Thoracic aorta (tissue), 2 donors: ENCODE data around the gene RAB25. TPM values are rescaled to one million over a fixed set of nuclear protein-coding genes. Genes with fewer than 3 reads are reported as not detected.

Source experiments
- ATAC-seq: fragments of 150-250 bp; one replicate; pipeline ENCODE4 v1.8.0; 2017; ENCODE audit warnings: low read depth; ENCODE audit not compliant: insufficient number of reproducible peaks, low FRiP score
- DNase-seq: peaks from one replicate; pipeline ENCODE4 v3.0.0-alpha.2; 2020; ENCODE audit warnings: low spot score
- H3K27ac ChIP-seq, 2 donors: fragments of 200-600 bp; sonication (generic); 1 replicate in 1 of 2; 2 replicates in 1 of 2; pipeline ENCODE4 v1.5.1; 2016; ENCODE audit warnings: mild to moderate bottlenecking in 2 of 2, moderate library complexity in 2 of 2
- H3K27me3 ChIP-seq: fragments of 200-600 bp; sonication (generic); replicated peaks from 2 replicates; pipeline ENCODE4 v1.6.0; 2016; ENCODE audit warnings: mild to moderate bottlenecking; ENCODE audit not compliant: insufficient read depth
- H3K36me3 ChIP-seq: fragments of 200-600 bp; sonication (generic); one replicate; pipeline ENCODE4 v1.5.1; 2016
- H3K4me1 ChIP-seq, 2 donors: fragments of 200-600 bp; sonication (generic); 1 replicate in 1 of 2; 2 replicates in 1 of 2; pipeline versions ENCODE4 v1.5.1 to v1.6.0; 2016; ENCODE audit warnings: low read depth in 2 of 2, mild to moderate bottlenecking in 1 of 2; ENCODE audit not compliant: control insufficient read depth in 1 of 2
- H3K4me3 ChIP-seq: fragments of 200-600 bp; sonication (generic); 2 replicates; pipeline ENCODE4 v1.5.1; 2016; ENCODE audit warnings: mild to moderate bottlenecking
- H3K9me3 ChIP-seq: fragments of 200-600 bp; sonication (generic); 2 replicates; pipeline ENCODE4 v1.5.1; 2016
- CTCF ChIP-seq: fragments of 200-600 bp; sonication (generic); IDR thresholded peaks from one replicate; pipeline ENCODE4 v1.5.1; 2019; ENCODE audit warnings: antibody characterized with exemption
- total RNA-seq, 2 donors: library from RNA; depleted of rRNA; stranded (reverse); fragments of >200 nt; gene quantifications; one replicate each; pipeline versions ENCODE4 v1.1.0 to v1.2.3, GENCODE V29; 2016

RAB25 gene
- total RNA-seq, 2 donors from 2014 or later: not detected

- Histone ChIP-seq H3K9me3 (no peaks in the 10 kb centered on the region), H3K4me1 (peaks cover 15 to 16% of the 10 kb centered on the region in 2 donors), H3K27ac (peak overlapping the region; percentile 64 to 77), H3K36me3 (peaks cover 16% of the 10 kb centered on the region), H3K4me3 (peak overlapping the region; percentile 86), H3K27me3 (no peaks in the 10 kb centered on the region)
- TF ChIP-seq CTCF: no peak
- DNase-seq (no peak), ATAC-seq (no peak)
These were observed 39.9 kb upstream of the RAB25 start for GRCh38 chr1:156021093-156021428.

DNA sequence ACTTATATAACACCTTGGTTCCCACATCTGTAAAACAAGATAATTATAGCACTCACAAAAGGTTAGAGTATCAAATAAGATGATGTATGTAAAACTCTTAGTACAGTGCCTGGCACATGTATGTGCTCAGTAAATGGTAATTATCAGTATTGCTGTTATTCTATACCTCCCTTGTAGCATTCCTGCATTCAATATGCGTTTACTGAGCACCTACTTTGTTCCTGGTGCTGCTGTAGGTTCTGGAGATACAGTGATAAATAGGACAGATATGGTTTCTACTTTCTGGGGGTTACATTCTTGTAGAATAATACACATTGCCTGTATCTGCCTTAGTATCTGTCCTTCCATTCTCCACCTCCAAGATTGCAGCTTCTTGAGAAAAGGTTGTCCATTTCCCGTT, 39.0 kb upstream of the RAB25 start:
- H3K4me1 ChIP-seq: peaks cover 15 to 16% of the 10 kb centered on the region in 2 donors
- no peak for TF ChIP-seq CTCF
- peaks cover 9% of the 10 kb centered on the region for H3K36me3 ChIP-seq
- ATAC-seq: no peak
- no peak for DNase-seq
- H3K27me3 ChIP-seq: no peaks in the 10 kb centered on the region
- no peak overlapping the region for H3K27ac ChIP-seq
- no peak overlapping the region for H3K4me3 ChIP-seq
- H3K9me3 ChIP-seq: no peaks in the 10 kb centered on the region

DNA sequence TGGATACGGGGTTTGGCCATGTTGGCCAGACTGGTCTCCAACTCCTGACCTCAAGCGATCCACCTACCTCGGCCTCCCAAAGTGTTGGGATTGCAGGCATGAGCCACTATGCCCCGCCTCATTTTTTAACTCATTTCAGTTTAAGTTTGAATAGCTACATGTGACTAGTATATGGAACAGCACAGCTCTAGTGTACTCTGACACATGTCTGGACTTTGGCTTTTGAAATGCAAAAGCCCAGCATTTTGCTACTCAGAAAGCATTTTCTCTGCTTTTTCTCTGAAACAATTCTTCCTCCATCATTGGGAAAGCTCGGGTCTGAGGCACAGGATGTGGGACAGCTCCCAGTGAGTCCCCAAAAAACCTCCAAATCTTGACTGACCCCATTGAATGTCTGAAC, 36.2 kb upstream of the RAB25 start:
- ATAC-seq (no peak), DNase-seq (no peak)
- H3K27ac ChIP-seq: no peak overlapping the region
- no peaks in the 10 kb centered on the region for H3K9me3 ChIP-seq
- H3K36me3 ChIP-seq: no peaks in the 10 kb centered on the region
- peaks cover 5 to 8% of the 10 kb centered on the region in 2 donors for H3K4me1 ChIP-seq
- TF ChIP-seq CTCF: no peak
- H3K4me3 ChIP-seq: no peak overlapping the region
- H3K27me3 ChIP-seq: no peaks in the 10 kb centered on the region

DNA sequence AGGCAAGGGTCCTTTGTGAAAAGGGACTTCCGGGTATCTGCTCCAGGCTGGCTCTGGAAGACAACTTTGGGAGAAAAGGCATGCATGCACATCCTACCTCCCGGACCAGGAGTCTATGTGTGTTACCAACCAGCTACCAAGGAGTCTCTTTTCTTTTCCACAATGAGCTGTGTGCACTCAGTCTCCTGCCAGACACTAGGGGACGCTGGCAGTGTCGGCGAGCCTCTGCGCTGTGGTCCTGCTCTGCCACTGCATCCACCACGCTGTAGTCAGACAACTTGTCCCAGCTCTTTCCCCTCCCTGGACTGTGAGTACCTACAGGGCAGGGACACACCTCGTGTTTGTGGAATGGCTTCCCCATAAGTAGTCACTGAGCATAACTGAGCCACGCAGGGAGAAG, 35.1 kb upstream of the RAB25 start:
- peak; percentile 16 for TF ChIP-seq CTCF
- no peak for ATAC-seq
- H3K4me1 ChIP-seq: peaks cover 0 to 3% of the 10 kb centered on the region in 2 donors
- DNase-seq: no peak
- no peaks in the 10 kb centered on the region for H3K27me3 ChIP-seq
- no peak overlapping the region for H3K27ac ChIP-seq
- no peak overlapping the region for H3K4me3 ChIP-seq
- no peaks in the 10 kb centered on the region for H3K36me3 ChIP-seq
- H3K9me3 ChIP-seq: no peaks in the 10 kb centered on the region

DNA sequence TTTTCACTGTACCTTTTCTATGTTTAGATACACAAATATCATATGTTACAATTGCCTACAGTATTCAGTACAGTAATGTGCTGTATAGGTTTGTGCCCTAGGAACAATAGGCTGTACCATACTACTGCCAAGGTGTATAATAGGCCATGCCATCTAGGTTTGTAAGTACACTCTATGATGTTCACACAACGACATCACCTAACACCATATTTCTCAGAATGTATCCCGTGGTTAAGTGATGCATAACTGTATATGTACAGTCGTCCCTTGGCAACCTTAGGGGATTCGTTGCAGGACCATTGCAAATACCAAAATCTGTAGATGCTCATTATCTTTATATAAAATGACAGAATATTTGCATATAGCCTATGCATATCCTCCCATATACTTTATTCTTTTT, 34.4 kb upstream of the RAB25 start:
- no peak for ATAC-seq
- Histone ChIP-seq H3K4me1 (no peaks in the 10 kb centered on the region), H3K27me3 (no peaks in the 10 kb centered on the region), H3K4me3 (no peak overlapping the region), H3K36me3 (no peaks in the 10 kb centered on the region), H3K27ac (no peak overlapping the region), H3K9me3 (no peaks in the 10 kb centered on the region)
- DNase-seq: no peak
- no peak for TF ChIP-seq CTCF
